GM12878 (cell line): Measurements from ENCODE around the gene PAFAH2. TPM values are rescaled to one million over a fixed set of nuclear protein-coding genes. Genes with fewer than 3 reads are reported as not detected.

Experiments
- ATAC-seq: fragments of 200-7000 bp; cut with Tn5 transposase; 3 replicates; pipeline ENCODE4 v1.9.1; 2020; ENCODE audit warnings: mild to moderate bottlenecking, moderate library complexity
- BruUV-seq: library from RNA; stranded (reverse); fragments of 400-500 nt; replicated peaks from 2 replicates; lab custom pipeline; 2021; lab: Mats Ljungman, UMichigan
- CTCF ChIA-PET: fragments of 300-600 bp; sonication (Branson Sonifier 250); formaldehyde crosslinking; extraction: SDS; loops from one replicate; lab custom pipeline; 2021; ENCODE audit warnings: inconsistent platforms; lab: Yijun Ruan, JAX
- POLR2A ChIA-PET: fragments of 350-600 bp; formaldehyde crosslinking; extraction: SDS; loops from one replicate; lab custom pipeline; 2021; ENCODE audit warnings: inconsistent platforms; lab: Charles Lee
- RAD21 ChIA-PET: fragments of 300-600 bp; sonication (Branson Sonifier 250); formaldehyde crosslinking; loops from one replicate; lab custom pipeline; 2023; ENCODE audit warnings: antibody characterized with exemption; ENCODE audit not compliant: unreplicated experiment; lab: Charles Lee
- SMC1A ChIA-PET: fragments of 300-600 bp; sonication (Branson Sonifier 250); formaldehyde crosslinking; loops from one replicate; lab custom pipeline; 2023; ENCODE audit not compliant: unreplicated experiment, uncharacterized antibody; lab: Charles Lee
- DNase-seq: peaks from one replicate; pipeline ENCODE4 v3.0.0-alpha.2; 2011; ENCODE audit warnings: low read depth, low spot score
- FAIRE-seq: peaks from 3 replicates; lab custom pipeline; 2011; peaks lifted over from hg19 to GRCh38; lab: Jason Lieb, UNC
- H2AFZ ChIP-seq: 2 replicates; pipeline ENCODE4 v1.6.0; 2011; ENCODE audit warnings: low read depth, low read length, control low read depth; ENCODE audit not compliant: control insufficient read depth
- H3K27ac ChIP-seq: 2 replicates; pipeline ENCODE4 v1.5.1; 2011; ENCODE audit warnings: control low read depth; ENCODE audit not compliant: control insufficient read depth, insufficient read depth
- H3K27me3 ChIP-seq, 2 experiments: replicated peaks in 1 of 2; 2 replicates each; pipeline versions ENCODE4 v1.6.0 to v1.6.1; 2011; ENCODE audit warnings: low read length in 1 of 2; ENCODE audit not compliant: control insufficient read depth in 2 of 2, insufficient read depth in 2 of 2
- H3K36me3 ChIP-seq, 2 experiments: 2 replicates each; pipeline ENCODE4 v1.5.1; 2011; ENCODE audit warnings: low read length in 1 of 2; ENCODE audit not compliant: control insufficient read depth in 2 of 2, insufficient read depth in 2 of 2
- H3K4me1 ChIP-seq: 2 replicates; pipeline ENCODE4 v1.6.1; 2011; ENCODE audit warnings: mild to moderate bottlenecking, low read length, moderate library complexity, mixed read lengths; ENCODE audit not compliant: control insufficient read depth, insufficient read depth
- H3K4me2 ChIP-seq: 2 replicates; pipeline ENCODE4 v1.6.0; 2011; ENCODE audit warnings: control low read depth; ENCODE audit not compliant: control insufficient read depth, insufficient read depth
- H3K4me3 ChIP-seq: fragments of 200-600 bp; sonication (generic); 2 replicates; pipeline ENCODE4 v1.5.1; 2016
- H3K79me2 ChIP-seq: 2 replicates; pipeline ENCODE4 v1.6.0; 2011; ENCODE audit warnings: low read length; ENCODE audit not compliant: control insufficient read depth, insufficient read depth
- H3K9ac ChIP-seq: 2 replicates; pipeline ENCODE4 v1.8.0; 2011; ENCODE audit warnings: low read length, control low read depth, mixed read lengths; ENCODE audit not compliant: control insufficient read depth, insufficient read depth
- H3K9me3 ChIP-seq: replicated peaks from 3 replicates; pipeline ENCODE4 v1.5.1; 2011; ENCODE audit warnings: mild to moderate bottlenecking, low read length; ENCODE audit not compliant: control insufficient read depth, insufficient read depth
- H4K20me1 ChIP-seq: 2 replicates; pipeline ENCODE4 v1.6.0; 2011; ENCODE audit not compliant: control insufficient read depth, insufficient read depth
- BCL3 ChIP-seq: IDR thresholded peaks from 2 replicates; pipeline ENCODE4 v1.6.1; 2011; ENCODE audit warnings: borderline replicate concordance, low read depth, mild to moderate bottlenecking, moderate library complexity, low read length; ENCODE audit not compliant: insufficient read depth, poor library complexity, severe bottlenecking
- BCLAF1 ChIP-seq: fragments of 450-650 bp; IDR thresholded peaks from 2 replicates; pipeline ENCODE4 v1.6.1; 2017; ENCODE audit warnings: antibody characterized with exemption, mild to moderate bottlenecking, moderate library complexity
- BHLHE40 ChIP-seq, 2 experiments: fragments of 450-650 bp in 1 of 2; IDR thresholded peaks; 2 replicates each; pipeline ENCODE4 v1.6.1; 2011 to 2017; ENCODE audit warnings: low read depth in 2 of 2, borderline replicate concordance in 1 of 2, improper control_type of control experiment in 1 of 2, low read length in 1 of 2, mild to moderate bottlenecking in 1 of 2
- BMI1 ChIP-seq: fragments of 450-650 bp; IDR thresholded peaks from 2 replicates; pipeline ENCODE4 v1.6.1; 2016; ENCODE audit warnings: mild to moderate bottlenecking, moderate library complexity, borderline replicate concordance
- ELK1 ChIP-seq: IDR thresholded peaks from 2 replicates; pipeline ENCODE4 v1.6.1; 2012; ENCODE audit warnings: low read depth, low read length, improper control_type of control experiment
- HCFC1 ChIP-seq: fragments of 150-350 bp; IDR thresholded peaks from 2 replicates; pipeline ENCODE4 v1.6.1; 2014; ENCODE audit warnings: low read length
- IRF4 ChIP-seq: IDR thresholded peaks from 2 replicates; pipeline ENCODE4 v1.6.1; 2011; ENCODE audit warnings: low read depth, low read length
- KLF5 ChIP-seq: fragments of 450-650 bp; IDR thresholded peaks from 2 replicates; pipeline ENCODE4 v1.6.1; 2014; ENCODE audit warnings: mild to moderate bottlenecking; ENCODE audit not compliant: partially characterized antibody
- RFX5 ChIP-seq: IDR thresholded peaks from 2 replicates; pipeline ENCODE4 v1.6.1; 2011; ENCODE audit warnings: low read depth, low read length, improper control_type of control experiment
- SUPT20H ChIP-seq: IDR thresholded peaks from 2 replicates; pipeline ENCODE4 v1.6.1; 2011; ENCODE audit warnings: low read depth, mild to moderate bottlenecking, low read length, moderate library complexity, borderline replicate concordance; ENCODE audit not compliant: control insufficient read depth
- TAF1 ChIP-seq: IDR thresholded peaks from 2 replicates; pipeline ENCODE4 v1.6.1; 2011; ENCODE audit warnings: mild to moderate bottlenecking, low read depth, low read length, borderline replicate concordance
- ZNF24 ChIP-seq: fragments of 450-650 bp; IDR thresholded peaks from 2 replicates; pipeline ENCODE4 v1.6.1; 2017; ENCODE audit warnings: antibody characterized with exemption, mild to moderate bottlenecking
- ZNF592 ChIP-seq: fragments of 450-650 bp; IDR thresholded peaks from 2 replicates; pipeline ENCODE4 v1.6.1; 2017; ENCODE audit warnings: mild to moderate bottlenecking, moderate library complexity
- WGBS: methylation state at CpG from one replicate; pipeline ENCODE4 v1.1.6; 2016; ENCODE audit warnings: low lambda C conversion rate; ENCODE audit not compliant: insufficient replicate concordance, insufficient coverage; ENCODE audit errors: missing lambda C conversion rate; 5-methylcytosine and 5-hydroxymethylcytosine counted together
- in situ Hi-C: fragments of 300-500 bp; cut with MboI; formaldehyde crosslinking; loops from 9 replicates; pipeline ENCODE4 v1.14.3; 2018; ENCODE audit warnings: mixed read lengths
- intact Hi-C: fragments of 100-400 bp; cut with micrococcal nuclease; formaldehyde crosslinking; loops from one replicate; pipeline ENCODE4 v1.14.2; 2022; ENCODE audit not compliant: unreplicated experiment
- polyA plus RNA-seq, 11 experiments: library from polyadenylated mRNA; depleted of rRNA in 4 of 11; unstranded in 6 of 11; stranded (reverse) in 5 of 11; fragments of >200 nt; fragmentation: Nextera tagmentation in 4 of 11; fragmentation: Illumina TruSeq in 1 of 11; extraction: Ambion mirVana in 4 of 11; extraction: Trizol in 1 of 11; gene quantifications; 1 replicate in 1 of 11; 2 replicates in 10 of 11; pipeline versions ENCODE4 v1.2.1 to v1.2.3, GENCODE V29; 2011 to 2016; ENCODE audit warnings: inconsistent platforms in 2 of 11, missing spikeins in 2 of 11, low read depth in 1 of 11
- total RNA-seq, 4 experiments: library from RNA; depleted of rRNA in 3 of 4; stranded (reverse); fragments of >200 nt in 3 of 4; fragmentation: Illumina TruSeq in 1 of 4; extraction: Trizol in 1 of 4; gene quantifications; 2 replicates each; pipeline versions ENCODE4 v1.2.1 to v1.2.3, GENCODE V29; 2013 to 2021
- TF ChIP-seq, protein P1 (sequence below): IDR thresholded peaks from 2 replicates; pipeline ENCODE4 v1.6.1; 2012; ENCODE audit warnings: low read depth, low read length, improper control_type of control experiment

Gene PAFAH2
- total and polyA plus RNA-seq, 10 of the 15 experiments (the other 5 are each of a cell fraction or from before 2014, with no cell fraction given) = 3.0 to 9.5 (median 6.5) TPM

- intact Hi-C loops (no loop called here), in situ Hi-C loops (no loop called here)
- TF ChIP-seq KLF5 = no peak
- TF ChIP-seq IRF4 = no peak
- no peak for TF ChIP-seq ZNF592
- no peak for TF ChIP-seq ELK1
- TF ChIP-seq BCL3 = no peak
- TF ChIP-seq, protein P1, sequence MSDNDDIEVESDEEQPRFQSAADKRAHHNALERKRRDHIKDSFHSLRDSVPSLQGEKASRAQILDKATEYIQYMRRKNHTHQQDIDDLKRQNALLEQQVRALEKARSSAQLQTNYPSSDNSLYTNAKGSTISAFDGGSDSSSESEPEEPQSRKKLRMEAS = no peak
- no peak for TF ChIP-seq RFX5
- TF ChIP-seq SUPT20H = no peak
- no peak for TF ChIP-seq HCFC1
- no peak for TF ChIP-seq BHLHE40 (IDR thresholded peaks at IDR 0.05; ENCODE audit: borderline replicate concordance in 1 of 2, low read depth in 2 of 2, low read length in 1 of 2)
- no peak for TF ChIP-seq ZNF24
- TF ChIP-seq TAF1 = no peak
- TF ChIP-seq BCLAF1 = no peak
- no peak for TF ChIP-seq BMI1
These were observed 65.5 kb downstream of the PAFAH2 start for GRCh38 chr1:25932321-25932720.

More at GRCh38 chr1:25932321-25932720, 65.5 kb downstream of the PAFAH2 start:
- no peak overlapping the region for H2AFZ ChIP-seq
- no peaks in the 10 kb centered on the region; a peak in 2 of 4 replicates for H3K27me3 ChIP-seq
- no peaks in the 10 kb centered on the region for H3K9me3 ChIP-seq
- no peaks in the 10 kb centered on the region for H3K36me3 ChIP-seq
- WGBS = 30% methylated on average over 5 of the region's 5 CpGs
- no TSS peak for BruUV-seq
- SMC1A ChIA-PET = interaction anchor here (1.5 kb wide), 1 partner anchor 65 kb away, joined by 4 read pairs; the partner anchor contains the start of gene PAFAH2
- POLR2A ChIA-PET = interaction anchor here (0.6 kb wide), 1 partner anchor 14 kb away, joined by 6 read pairs; no protein-coding TSS in a partner anchor
- no peak overlapping the region for H3K4me3 ChIP-seq
- H3K4me1 ChIP-seq = no peaks in the 10 kb centered on the region
- CTCF ChIA-PET = interaction anchor here (0.6 kb wide), 1 partner anchor 491 kb away, joined by 3 read pairs; no protein-coding TSS in a partner anchor
- RAD21 ChIA-PET = no interaction called here
- no peaks in the 10 kb centered on the region for H3K79me2 ChIP-seq
- no peaks in the 10 kb centered on the region for H4K20me1 ChIP-seq
- no peak for ATAC-seq
- H3K27ac ChIP-seq = no peak overlapping the region
- H3K4me2 ChIP-seq = no peak overlapping the region
- no peak for DNase-seq
- H3K9ac ChIP-seq = no peak overlapping the region
- no peak for FAIRE-seq
